ENCODE data around the gene PDE6H. TPM values are rescaled to one million over a fixed set of nuclear protein-coding genes. Genes with fewer than 3 reads are reported as not detected.

The PDE6H gene
- polyA plus RNA-seq, 2 donors = not detected

DNA sequence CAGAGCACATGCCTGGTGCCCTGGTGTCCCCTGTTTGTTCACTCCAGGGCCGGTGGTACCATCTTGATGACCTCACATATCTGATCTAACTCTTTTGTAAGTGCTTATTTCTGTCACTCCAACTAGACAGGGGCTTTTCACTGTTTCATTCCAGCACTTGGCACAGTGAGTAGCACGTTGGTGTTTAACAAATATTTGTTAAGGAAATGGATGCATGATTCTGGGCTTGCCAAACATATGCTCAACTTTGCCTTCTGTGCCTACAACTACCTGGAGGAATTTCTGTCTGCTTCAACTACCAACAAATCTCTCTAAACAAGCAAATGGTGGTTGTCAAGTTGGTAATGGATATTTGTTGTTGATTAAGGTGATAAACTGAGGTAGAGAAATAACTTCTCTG lies 31.6 kb downstream of the PDE6H start:
- Histone ChIP-seq H3K27me3 (ENCODE audit: control insufficient read depth in 1 of 2, insufficient read depth in 2 of 2, low read length in 2 of 2) (peaks cover 0 to under 1% of the 10 kb centered on the region in 2 donors), H3K9me3 (ENCODE audit: control insufficient read depth in 2 of 2, insufficient read depth in 1 of 2, low read depth in 1 of 2, low read length in 1 of 2) (no peaks in the 10 kb centered on the region), H3K4me3 (ENCODE audit: low read depth in 1 of 2, low read length in 2 of 2) (no peak overlapping the region), H3K4me1 (ENCODE audit: control insufficient read depth in 2 of 2, insufficient read depth in 2 of 2, low read length in 1 of 2) (peaks cover 3 to 4% of the 10 kb centered on the region in 2 donors), H3K27ac (ENCODE audit: low read depth in 2 of 2, low read length in 1 of 2) (no peak overlapping the region), H3K36me3 (ENCODE audit: control insufficient read depth in 2 of 2, insufficient read depth in 2 of 2, low read length in 1 of 2) (no peaks in the 10 kb centered on the region)
- 63 to 65% methylated on average over 2 of the region's 2 CpGs for WGBS, 2 donors

DNA sequence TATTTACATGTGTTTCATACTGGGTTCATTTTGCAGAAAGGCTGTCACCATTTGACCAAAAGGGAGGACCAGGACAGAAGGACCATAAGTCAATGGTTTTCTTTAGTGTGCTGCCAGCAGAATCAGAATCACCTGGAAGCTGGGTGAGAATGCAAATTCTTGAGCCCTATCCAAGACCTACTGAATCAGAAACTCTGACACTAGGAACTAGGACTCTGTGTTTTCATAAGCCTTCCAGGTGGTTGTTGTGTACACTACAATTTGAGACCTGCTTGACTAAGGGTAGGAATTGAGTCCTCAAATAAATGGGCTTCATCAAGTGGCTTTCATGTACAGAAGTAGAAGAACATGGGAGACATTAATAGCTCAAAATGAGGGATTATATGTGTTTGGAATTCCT lies 32.2 kb downstream of the PDE6H start:
- Histone ChIP-seq H3K9me3 (ENCODE audit: control insufficient read depth in 2 of 2, insufficient read depth in 1 of 2, low read depth in 1 of 2, low read length in 1 of 2) (no peaks in the 10 kb centered on the region), H3K4me1 (ENCODE audit: control insufficient read depth in 2 of 2, insufficient read depth in 2 of 2, low read length in 1 of 2) (peaks cover 3 to 4% of the 10 kb centered on the region in 2 donors), H3K27me3 (ENCODE audit: control insufficient read depth in 1 of 2, insufficient read depth in 2 of 2, low read length in 2 of 2) (peaks cover 0 to 4% of the 10 kb centered on the region in 2 donors), H3K36me3 (ENCODE audit: control insufficient read depth in 2 of 2, insufficient read depth in 2 of 2, low read length in 1 of 2) (no peaks in the 10 kb centered on the region), H3K4me3 (ENCODE audit: low read depth in 1 of 2, low read length in 2 of 2) (no peak overlapping the region), H3K27ac (ENCODE audit: low read depth in 2 of 2, low read length in 1 of 2) (no peak overlapping the region)

DNA sequence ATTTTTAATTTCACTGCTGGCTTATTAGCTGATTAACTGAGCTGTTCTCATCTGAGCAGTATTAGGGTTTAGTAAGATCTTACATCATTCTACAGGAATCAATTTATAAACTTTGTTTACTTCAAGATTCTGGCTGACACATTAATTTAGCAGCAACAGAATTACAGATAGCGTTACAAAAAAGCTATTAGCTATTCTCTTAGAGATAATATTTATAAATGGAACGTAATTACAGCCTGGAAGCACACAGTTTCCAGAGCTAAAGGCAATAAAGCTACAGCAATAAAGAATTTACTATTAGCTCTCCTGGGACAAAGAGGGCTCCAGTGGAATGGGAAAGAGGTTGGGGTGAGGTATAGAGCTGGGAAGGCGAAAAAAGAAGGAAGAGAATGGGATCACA lies 34.7 kb downstream of the PDE6H start:
- WGBS, 2 donors = 43 to 47% methylated on average over 3 of the region's 3 CpGs
- Histone ChIP-seq H3K4me3 (ENCODE audit: low read depth in 1 of 2, low read length in 2 of 2) (no peak overlapping the region), H3K27ac (ENCODE audit: low read depth in 2 of 2, low read length in 1 of 2) (no peak overlapping the region), H3K4me1 (ENCODE audit: control insufficient read depth in 2 of 2, insufficient read depth in 2 of 2, low read length in 1 of 2) (no peaks in the 10 kb centered on the region), H3K9me3 (ENCODE audit: control insufficient read depth in 2 of 2, insufficient read depth in 1 of 2, low read depth in 1 of 2, low read length in 1 of 2) (no peaks in the 10 kb centered on the region), H3K27me3 (ENCODE audit: control insufficient read depth in 1 of 2, insufficient read depth in 2 of 2, low read length in 2 of 2) (peaks cover 0 to 4% of the 10 kb centered on the region in 2 donors), H3K36me3 (ENCODE audit: control insufficient read depth in 2 of 2, insufficient read depth in 2 of 2, low read length in 1 of 2) (no peaks in the 10 kb centered on the region)

DNA sequence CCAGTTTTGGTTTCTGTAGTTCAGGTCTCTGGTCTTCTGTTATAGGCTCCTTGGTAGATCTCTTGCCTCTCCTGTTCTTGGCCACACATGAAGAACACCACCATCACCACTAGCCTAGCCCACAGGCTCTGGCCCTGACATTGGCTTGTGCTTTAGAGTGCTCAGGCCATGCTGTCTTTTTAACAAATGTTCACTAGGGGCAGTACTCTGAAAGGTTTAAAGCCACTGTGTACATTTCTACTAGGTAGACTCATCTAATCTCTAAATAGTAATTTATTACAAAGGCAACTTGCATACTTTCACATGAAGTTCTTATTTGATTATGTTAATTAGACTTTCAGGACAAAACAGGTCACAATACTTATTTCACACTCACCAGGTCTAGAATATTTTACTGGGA lies 38.3 kb downstream of the PDE6H start:
- Histone ChIP-seq H3K27me3 (ENCODE audit: control insufficient read depth in 1 of 2, insufficient read depth in 2 of 2, low read length in 2 of 2) (peaks cover 0 to 4% of the 10 kb centered on the region in 2 donors), H3K4me1 (ENCODE audit: control insufficient read depth in 2 of 2, insufficient read depth in 2 of 2, low read length in 1 of 2) (no peaks in the 10 kb centered on the region), H3K27ac (ENCODE audit: low read depth in 2 of 2, low read length in 1 of 2) (no peak overlapping the region), H3K4me3 (ENCODE audit: low read depth in 1 of 2, low read length in 2 of 2) (no peak overlapping the region), H3K36me3 (ENCODE audit: control insufficient read depth in 2 of 2, insufficient read depth in 2 of 2, low read length in 1 of 2) (no peaks in the 10 kb centered on the region), H3K9me3 (ENCODE audit: control insufficient read depth in 2 of 2, insufficient read depth in 1 of 2, low read depth in 1 of 2, low read length in 1 of 2) (no peaks in the 10 kb centered on the region)

DNA sequence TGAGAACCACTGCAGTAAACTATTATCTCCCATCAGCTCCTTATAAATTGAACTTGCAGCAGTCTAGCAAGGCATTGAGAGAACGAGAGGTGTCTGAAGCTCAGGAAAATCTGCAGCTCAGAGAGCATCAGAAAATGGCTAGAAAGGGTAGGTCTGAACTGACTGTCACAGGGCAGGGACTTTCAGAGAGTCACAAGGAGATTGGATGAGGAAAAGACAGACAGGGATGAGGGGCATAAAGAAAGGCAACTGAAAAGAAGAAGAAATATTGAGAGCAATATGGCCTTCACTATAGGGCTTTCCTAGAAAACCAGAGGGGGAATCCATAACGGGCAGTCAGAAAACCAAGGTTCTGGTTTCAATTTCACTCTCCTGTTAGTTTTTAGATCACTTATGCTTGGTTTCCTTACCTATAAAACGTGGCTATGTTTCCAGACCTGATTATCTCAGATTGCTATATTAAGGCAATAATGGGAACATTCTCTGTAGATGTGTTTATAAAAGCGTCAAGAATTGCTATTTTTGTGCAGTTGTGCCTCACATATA lies 40.9 kb downstream of the PDE6H start:
- WGBS, 2 donors = 68 to 72% methylated on average over 4 of the region's 4 CpGs
- H3K36me3 ChIP-seq (ENCODE audit: control insufficient read depth in 2 of 2, insufficient read depth in 2 of 2, low read length in 1 of 2) = no peaks in the 10 kb centered on the region

DNA sequence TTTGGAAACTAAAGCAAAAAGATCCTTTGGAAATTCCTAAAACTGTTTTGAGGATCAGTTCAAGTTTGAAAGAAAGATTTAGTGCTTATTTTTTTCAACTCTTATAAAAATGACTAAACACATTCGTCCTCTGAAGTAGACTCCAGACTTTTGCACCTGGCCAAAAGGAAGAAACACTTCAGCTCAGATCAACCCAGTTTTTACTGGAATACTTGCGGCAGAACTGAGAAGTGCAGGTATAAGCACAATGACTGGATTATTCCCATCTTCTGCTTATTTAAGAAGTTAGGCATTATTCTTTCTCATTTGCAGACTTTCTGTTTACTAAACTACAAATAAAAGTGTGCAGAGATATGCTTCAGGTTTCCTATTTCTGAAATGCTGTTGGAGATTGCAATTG lies 41.9 kb downstream of the PDE6H start:
- WGBS, 2 donors = 69 to 78% methylated on average over 2 of the region's 2 CpGs
- H3K27ac ChIP-seq (ENCODE audit: low read depth in 2 of 2, low read length in 1 of 2) = no peak overlapping the region
- no peak overlapping the region for H3K4me3 ChIP-seq (ENCODE audit: low read depth in 1 of 2, low read length in 2 of 2)
- peaks cover 0 to 1% of the 10 kb centered on the region in 2 donors for H3K27me3 ChIP-seq (ENCODE audit: control insufficient read depth in 1 of 2, insufficient read depth in 2 of 2, low read length in 2 of 2)
- H3K36me3 ChIP-seq (ENCODE audit: control insufficient read depth in 2 of 2, insufficient read depth in 2 of 2, low read length in 1 of 2) = no peaks in the 10 kb centered on the region
- H3K9me3 ChIP-seq (ENCODE audit: control insufficient read depth in 2 of 2, insufficient read depth in 1 of 2, low read depth in 1 of 2, low read length in 1 of 2) = no peaks in the 10 kb centered on the region
- H3K4me1 ChIP-seq (ENCODE audit: control insufficient read depth in 2 of 2, insufficient read depth in 2 of 2, low read length in 1 of 2) = no peaks in the 10 kb centered on the region

More for the DNA sequence above, 40.9 kb downstream of the PDE6H start:
- no peaks in the 10 kb centered on the region for H3K9me3 ChIP-seq (ENCODE audit: control insufficient read depth in 2 of 2, insufficient read depth in 1 of 2, low read depth in 1 of 2, low read length in 1 of 2)
- H3K4me1 ChIP-seq (ENCODE audit: control insufficient read depth in 2 of 2, insufficient read depth in 2 of 2, low read length in 1 of 2) = no peaks in the 10 kb centered on the region
- no peak overlapping the region for H3K4me3 ChIP-seq (ENCODE audit: low read depth in 1 of 2, low read length in 2 of 2)
- H3K27me3 ChIP-seq (ENCODE audit: control insufficient read depth in 1 of 2, insufficient read depth in 2 of 2, low read length in 2 of 2) = peaks cover 0 to 4% of the 10 kb centered on the region in 2 donors
- H3K27ac ChIP-seq (ENCODE audit: low read depth in 2 of 2, low read length in 1 of 2) = no peak overlapping the region

DNA sequence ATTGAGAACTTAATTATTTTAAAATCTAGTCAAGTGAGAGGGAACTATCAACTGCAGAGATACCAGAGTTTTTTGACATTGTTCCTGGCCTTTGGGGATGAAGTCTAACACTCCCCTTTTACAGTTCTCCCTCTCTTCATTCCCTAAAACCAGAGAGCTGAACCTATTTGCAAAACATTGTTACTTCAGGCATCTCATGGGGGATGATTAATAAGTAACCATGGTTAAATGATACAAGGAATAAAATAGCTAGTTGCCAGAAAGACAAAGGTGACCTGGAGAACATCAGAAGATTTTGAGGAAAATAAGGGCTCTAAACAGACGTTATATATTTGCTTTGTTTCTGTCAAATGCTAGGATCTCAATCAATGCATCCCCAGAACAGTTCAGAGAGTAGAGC lies 42.3 kb downstream of the PDE6H start:
- H3K4me1 ChIP-seq (ENCODE audit: control insufficient read depth in 2 of 2, insufficient read depth in 2 of 2, low read length in 1 of 2) = no peaks in the 10 kb centered on the region
- no peaks in the 10 kb centered on the region for H3K27me3 ChIP-seq (ENCODE audit: control insufficient read depth in 1 of 2, insufficient read depth in 2 of 2, low read length in 2 of 2)
- H3K27ac ChIP-seq (ENCODE audit: low read depth in 2 of 2, low read length in 1 of 2) = no peak overlapping the region
- no peaks in the 10 kb centered on the region for H3K36me3 ChIP-seq (ENCODE audit: control insufficient read depth in 2 of 2, insufficient read depth in 2 of 2, low read length in 1 of 2)
- no peaks in the 10 kb centered on the region for H3K9me3 ChIP-seq (ENCODE audit: control insufficient read depth in 2 of 2, insufficient read depth in 1 of 2, low read depth in 1 of 2, low read length in 1 of 2)
- 34 to 62% methylated on average over 1 of the region's 1 CpG for WGBS, 2 donors
- H3K4me3 ChIP-seq (ENCODE audit: low read depth in 1 of 2, low read length in 2 of 2) = no peak overlapping the region

DNA sequence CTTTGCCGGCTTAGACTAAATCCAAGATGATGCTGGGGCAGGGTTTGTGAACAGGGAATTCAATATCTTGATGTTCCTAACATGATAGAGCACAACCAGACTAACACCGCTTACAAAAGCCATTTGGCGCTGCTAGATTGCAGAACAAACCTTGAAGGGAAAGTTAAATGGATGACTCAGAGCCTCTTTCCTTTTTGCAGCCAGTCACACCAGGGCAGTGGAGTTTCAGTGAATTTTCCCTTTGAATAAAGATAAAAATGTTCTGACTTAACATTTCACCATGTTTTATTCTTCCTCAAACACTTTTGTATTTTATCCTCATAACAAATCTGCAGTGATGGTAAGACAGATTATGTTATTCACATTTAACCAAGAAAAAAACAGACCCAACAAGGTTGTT lies 47.3 kb downstream of the PDE6H start:
- Histone ChIP-seq H3K4me3 (ENCODE audit: low read depth in 1 of 2, low read length in 2 of 2) (no peak overlapping the region), H3K27ac (ENCODE audit: low read depth in 2 of 2, low read length in 1 of 2) (no peak overlapping the region), H3K36me3 (ENCODE audit: control insufficient read depth in 2 of 2, insufficient read depth in 2 of 2, low read length in 1 of 2) (no peaks in the 10 kb centered on the region), H3K4me1 (ENCODE audit: control insufficient read depth in 2 of 2, insufficient read depth in 2 of 2, low read length in 1 of 2) (no peaks in the 10 kb centered on the region), H3K9me3 (ENCODE audit: control insufficient read depth in 2 of 2, insufficient read depth in 1 of 2, low read depth in 1 of 2, low read length in 1 of 2) (no peaks in the 10 kb centered on the region), H3K27me3 (ENCODE audit: control insufficient read depth in 1 of 2, insufficient read depth in 2 of 2, low read length in 2 of 2) (no peaks in the 10 kb centered on the region)
- WGBS, 2 donors = 70 to 80% methylated on average over 3 of the region's 3 CpGs

Other genes starting within 250 kb of the PDE6H start
- 10 to 100 TPM; 10.7 to 15.2 TPM for gene WBP11, start 169.6 kb upstream of the PDE6H start, polyA plus RNA-seq
- under 1 TPM; 0.33 to 0.65 TPM for gene C12orf60, start 169.4 kb upstream of the PDE6H start, polyA plus RNA-seq
- gene SMCO3, start 158.9 kb upstream of the PDE6H start, polyA plus RNA-seq = under 1 TPM; 0.01 to 0.04 TPM
- gene ART4, start 129.5 kb upstream of the PDE6H start, polyA plus RNA-seq = under 1 TPM; 0.05 to 0.14 TPM
- 10 to 100 TPM; 32.7 to 51.2 TPM for gene MGP, start 87.2 kb upstream of the PDE6H start, polyA plus RNA-seq
- under 1 TPM; 0.16 to 0.51 TPM for gene ERP27, start 34.5 kb upstream of the PDE6H start, polyA plus RNA-seq
- gene ARHGDIB, start 11.4 kb upstream of the PDE6H start, polyA plus RNA-seq = 10 to 100 TPM; 69.0 to 86.9 TPM
- 1 to 10 TPM; 2.3 to 3.2 TPM for gene RERG, start 248.4 kb downstream of the PDE6H start, polyA plus RNA-seq